ENCODE measurements around the gene ERGIC1. TPM values are rescaled to one million over a fixed set of nuclear protein-coding genes. Genes with fewer than 3 reads are reported as not detected.

ERGIC1 gene
- total RNA-seq, 6 experiments from 2014 or later: 240 to 276 (median 258) TPM

- Mint-ChIP-seq H3K27ac (peak overlapping the region; percentile 97), H3K36me3 (ENCODE audit: low read depth) (no peaks in the 10 kb centered on the region; the same call in 1 of the 2 replicates), H3K4me3 (peak overlapping the region; percentile 81), H3K27me3 (ENCODE audit: insufficient read depth) (peaks cover 2% of the 10 kb centered on the region), H3K4me1 (ENCODE audit: low read depth) (peaks cover 92% of the 10 kb centered on the region), H3K9me3 (no peaks in the 10 kb centered on the region)
- DNase-seq: no peak
- TF ChIP-seq, protein P1, sequence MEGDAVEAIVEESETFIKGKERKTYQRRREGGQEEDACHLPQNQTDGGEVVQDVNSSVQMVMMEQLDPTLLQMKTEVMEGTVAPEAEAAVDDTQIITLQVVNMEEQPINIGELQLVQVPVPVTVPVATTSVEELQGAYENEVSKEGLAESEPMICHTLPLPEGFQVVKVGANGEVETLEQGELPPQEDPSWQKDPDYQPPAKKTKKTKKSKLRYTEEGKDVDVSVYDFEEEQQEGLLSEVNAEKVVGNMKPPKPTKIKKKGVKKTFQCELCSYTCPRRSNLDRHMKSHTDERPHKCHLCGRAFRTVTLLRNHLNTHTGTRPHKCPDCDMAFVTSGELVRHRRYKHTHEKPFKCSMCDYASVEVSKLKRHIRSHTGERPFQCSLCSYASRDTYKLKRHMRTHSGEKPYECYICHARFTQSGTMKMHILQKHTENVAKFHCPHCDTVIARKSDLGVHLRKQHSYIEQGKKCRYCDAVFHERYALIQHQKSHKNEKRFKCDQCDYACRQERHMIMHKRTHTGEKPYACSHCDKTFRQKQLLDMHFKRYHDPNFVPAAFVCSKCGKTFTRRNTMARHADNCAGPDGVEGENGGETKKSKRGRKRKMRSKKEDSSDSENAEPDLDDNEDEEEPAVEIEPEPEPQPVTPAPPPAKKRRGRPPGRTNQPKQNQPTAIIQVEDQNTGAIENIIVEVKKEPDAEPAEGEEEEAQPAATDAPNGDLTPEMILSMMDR (IDR thresholded peaks at IDR 0.05): no peak
Measured at GRCh38 chr5:172799416-172799815, 34.6 kb upstream of the ERGIC1 start.

GRCh38 chr5:172800088-172800551 is 33.9 kb upstream of the ERGIC1 start:
- H3K4me1 Mint-ChIP-seq (ENCODE audit: low read depth): peaks cover 85% of the 10 kb centered on the region
- peaks cover 2% of the 10 kb centered on the region for H3K27me3 Mint-ChIP-seq (ENCODE audit: insufficient read depth)
- TF ChIP-seq, protein P1 (IDR thresholded peaks at IDR 0.05): no peak
- H3K27ac Mint-ChIP-seq: peak overlapping the region; percentile 97
- peak; percentile 97 for DNase-seq
- H3K9me3 Mint-ChIP-seq: no peaks in the 10 kb centered on the region
- H3K36me3 Mint-ChIP-seq (ENCODE audit: low read depth): no peaks in the 10 kb centered on the region; the same call in 1 of the 2 replicates
- H3K4me3 Mint-ChIP-seq: peak overlapping the region; percentile 81

GRCh38 chr5:172801179-172801671 is 32.8 kb upstream of the ERGIC1 start:
- Mint-ChIP-seq H3K36me3 (ENCODE audit: low read depth) (no peaks in the 10 kb centered on the region; the same call in 1 of the 2 replicates), H3K27me3 (ENCODE audit: insufficient read depth) (peaks cover 2% of the 10 kb centered on the region), H3K27ac (peak overlapping the region; percentile 97), H3K9me3 (no peaks in the 10 kb centered on the region), H3K4me3 (peak overlapping the region; percentile 72), H3K4me1 (ENCODE audit: low read depth) (peaks cover 75% of the 10 kb centered on the region)
- TF ChIP-seq, protein P1 (IDR thresholded peaks at IDR 0.05): no peak
- peak; percentile 94 for DNase-seq

DNA sequence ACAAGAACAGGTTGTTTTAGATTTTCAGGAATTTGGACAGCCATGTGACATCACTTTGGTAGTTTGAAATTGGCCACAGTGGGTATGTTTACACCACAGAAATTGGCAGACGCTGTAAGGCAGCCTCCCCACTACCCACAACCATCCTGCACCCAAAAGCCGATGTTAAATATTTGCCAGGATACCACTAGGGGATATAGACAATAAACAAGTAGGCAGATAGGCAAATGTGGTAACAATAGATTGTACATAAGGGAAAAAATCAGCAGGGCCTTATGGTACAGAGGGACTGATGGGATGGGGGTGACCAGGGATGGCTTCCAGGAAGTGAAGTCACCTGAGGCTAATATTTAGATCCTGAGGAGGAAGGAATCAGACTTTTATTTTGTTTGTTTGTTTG is 31.9 kb upstream of the ERGIC1 start:
- TF ChIP-seq, protein P1 (IDR thresholded peaks at IDR 0.05): 0 out of 2 replicates have a peak, but pooled peaks have one; percentile 16
- Mint-ChIP-seq H3K4me1 (ENCODE audit: low read depth) (peaks cover 72% of the 10 kb centered on the region), H3K27ac (peak overlapping the region; percentile 97), H3K36me3 (ENCODE audit: low read depth) (no peaks in the 10 kb centered on the region; the same call in 1 of the 2 replicates), H3K27me3 (ENCODE audit: insufficient read depth) (peaks cover 2% of the 10 kb centered on the region), H3K9me3 (no peaks in the 10 kb centered on the region), H3K4me3 (peak overlapping the region; percentile 72; the same call in 1 of the 2 replicates)
- no peak for DNase-seq

- Mint-ChIP-seq H3K27me3 (ENCODE audit: insufficient read depth) (peaks cover 2% of the 10 kb centered on the region), H3K4me1 (ENCODE audit: low read depth) (peaks cover 72% of the 10 kb centered on the region), H3K9me3 (no peaks in the 10 kb centered on the region), H3K27ac (peak overlapping the region; percentile 97), H3K36me3 (ENCODE audit: low read depth) (no peaks in the 10 kb centered on the region; the same call in 1 of the 2 replicates), H3K4me3 (no peak overlapping the region; the same call in none of the 2 replicates)
- peak; percentile 58 for DNase-seq
- TF ChIP-seq, protein P1 (IDR thresholded peaks at IDR 0.05): no peak
Measured at GRCh38 chr5:172802567-172803176, 31.4 kb upstream of the ERGIC1 start.
